GM12878 (cell line): ENCODE results near the gene ATOSA. TPM values are rescaled to one million over a fixed set of nuclear protein-coding genes. Genes with fewer than 3 reads are reported as not detected.

Source experiments
- ATAC-seq: fragments of 200-7000 bp; cut with Tn5 transposase; 3 replicates; pipeline ENCODE4 v1.9.1; 2020; ENCODE audit warnings: mild to moderate bottlenecking, moderate library complexity
- BruUV-seq: library from RNA; stranded (reverse); fragments of 400-500 nt; replicated peaks from 2 replicates; lab custom pipeline; 2021; lab: Mats Ljungman, UMichigan
- CTCF ChIA-PET: fragments of 300-600 bp; sonication (Branson Sonifier 250); formaldehyde crosslinking; extraction: SDS; loops from one replicate; lab custom pipeline; 2021; ENCODE audit warnings: inconsistent platforms; lab: Yijun Ruan, JAX
- POLR2A ChIA-PET: fragments of 350-600 bp; formaldehyde crosslinking; extraction: SDS; loops from one replicate; lab custom pipeline; 2021; ENCODE audit warnings: inconsistent platforms; lab: Charles Lee
- RAD21 ChIA-PET: fragments of 300-600 bp; sonication (Branson Sonifier 250); formaldehyde crosslinking; loops from one replicate; lab custom pipeline; 2023; ENCODE audit warnings: antibody characterized with exemption; ENCODE audit not compliant: unreplicated experiment; lab: Charles Lee
- SMC1A ChIA-PET: fragments of 300-600 bp; sonication (Branson Sonifier 250); formaldehyde crosslinking; loops from one replicate; lab custom pipeline; 2023; ENCODE audit not compliant: unreplicated experiment, uncharacterized antibody; lab: Charles Lee
- DNase-seq: peaks from one replicate; pipeline ENCODE4 v3.0.0-alpha.2; 2011; ENCODE audit warnings: low read depth, low spot score
- FAIRE-seq: peaks from 3 replicates; lab custom pipeline; 2011; peaks lifted over from hg19 to GRCh38; lab: Jason Lieb, UNC
- H2AFZ ChIP-seq: 2 replicates; pipeline ENCODE4 v1.6.0; 2011; ENCODE audit warnings: low read depth, low read length, control low read depth; ENCODE audit not compliant: control insufficient read depth
- H3K27ac ChIP-seq: 2 replicates; pipeline ENCODE4 v1.5.1; 2011; ENCODE audit warnings: control low read depth; ENCODE audit not compliant: control insufficient read depth, insufficient read depth
- H3K27me3 ChIP-seq, 2 experiments: replicated peaks in 1 of 2; 2 replicates each; pipeline versions ENCODE4 v1.6.0 to v1.6.1; 2011; ENCODE audit warnings: low read length in 1 of 2; ENCODE audit not compliant: control insufficient read depth in 2 of 2, insufficient read depth in 2 of 2
- H3K36me3 ChIP-seq, 2 experiments: 2 replicates each; pipeline ENCODE4 v1.5.1; 2011; ENCODE audit warnings: low read length in 1 of 2; ENCODE audit not compliant: control insufficient read depth in 2 of 2, insufficient read depth in 2 of 2
- H3K4me1 ChIP-seq: 2 replicates; pipeline ENCODE4 v1.6.1; 2011; ENCODE audit warnings: mild to moderate bottlenecking, low read length, moderate library complexity, mixed read lengths; ENCODE audit not compliant: control insufficient read depth, insufficient read depth
- H3K4me2 ChIP-seq: 2 replicates; pipeline ENCODE4 v1.6.0; 2011; ENCODE audit warnings: control low read depth; ENCODE audit not compliant: control insufficient read depth, insufficient read depth
- H3K4me3 ChIP-seq: fragments of 200-600 bp; sonication (generic); 2 replicates; pipeline ENCODE4 v1.5.1; 2016
- H3K79me2 ChIP-seq: 2 replicates; pipeline ENCODE4 v1.6.0; 2011; ENCODE audit warnings: low read length; ENCODE audit not compliant: control insufficient read depth, insufficient read depth
- H3K9ac ChIP-seq: 2 replicates; pipeline ENCODE4 v1.8.0; 2011; ENCODE audit warnings: low read length, control low read depth, mixed read lengths; ENCODE audit not compliant: control insufficient read depth, insufficient read depth
- H3K9me3 ChIP-seq: replicated peaks from 3 replicates; pipeline ENCODE4 v1.5.1; 2011; ENCODE audit warnings: mild to moderate bottlenecking, low read length; ENCODE audit not compliant: control insufficient read depth, insufficient read depth
- H4K20me1 ChIP-seq: 2 replicates; pipeline ENCODE4 v1.6.0; 2011; ENCODE audit not compliant: control insufficient read depth, insufficient read depth
- CBX5 ChIP-seq: sonication (generic); IDR thresholded peaks from 2 replicates; pipeline ENCODE4 v1.6.1; 2016; ENCODE audit warnings: low read depth, moderate library complexity, mild to moderate bottlenecking, inconsistent platforms
- EP300 ChIP-seq, 2 experiments: fragments of 150-350 bp in 1 of 2; IDR thresholded peaks; 2 replicates each; pipeline ENCODE4 v1.6.1; 2011 to 2012; ENCODE audit warnings: low read depth in 2 of 2, low read length in 2 of 2, borderline replicate concordance in 1 of 2, improper control_type of control experiment in 1 of 2, inconsistent platforms in 1 of 2; ENCODE audit not compliant: control insufficient read depth in 1 of 2
- GATAD2B ChIP-seq: fragments of 450-650 bp; conservative IDR thresholded peaks from 2 replicates; pipeline ENCODE4 v1.6.1; 2017; ENCODE audit warnings: low read depth, mild to moderate bottlenecking, moderate library complexity
- IRF4 ChIP-seq: IDR thresholded peaks from 2 replicates; pipeline ENCODE4 v1.6.1; 2011; ENCODE audit warnings: low read depth, low read length
- NFIC ChIP-seq: IDR thresholded peaks from 2 replicates; pipeline ENCODE4 v1.6.1; 2012; ENCODE audit warnings: low read depth, mild to moderate bottlenecking, inconsistent platforms, low read length, moderate library complexity
- NR2F1 ChIP-seq: fragments of 450-650 bp; conservative IDR thresholded peaks from 2 replicates; pipeline ENCODE4 v1.6.1; 2017; ENCODE audit warnings: mild to moderate bottlenecking
- NRF1 ChIP-seq: conservative IDR thresholded peaks from 2 replicates; pipeline ENCODE4 v1.6.1; 2011; ENCODE audit warnings: mild to moderate bottlenecking, low read depth, low read length, improper control_type of control experiment
- PML ChIP-seq: IDR thresholded peaks from 2 replicates; pipeline ENCODE4 v1.6.1; 2012; ENCODE audit warnings: low read length, inconsistent platforms
- RCOR1 ChIP-seq: conservative IDR thresholded peaks from 2 replicates; pipeline ENCODE4 v1.6.1; 2012; ENCODE audit warnings: low read depth, low read length, improper control_type of control experiment
- YY1 ChIP-seq: IDR thresholded peaks from 2 replicates; pipeline ENCODE4 v1.6.1; 2011; ENCODE audit warnings: low read depth, mild to moderate bottlenecking, low read length
- ZNF217 ChIP-seq: fragments of 450-650 bp; IDR thresholded peaks from 2 replicates; pipeline ENCODE4 v1.6.1; 2017; ENCODE audit warnings: antibody characterized with exemption, mild to moderate bottlenecking
- WGBS: methylation state at CpG from one replicate; pipeline ENCODE4 v1.1.6; 2016; ENCODE audit warnings: low lambda C conversion rate; ENCODE audit not compliant: insufficient replicate concordance, insufficient coverage; ENCODE audit errors: missing lambda C conversion rate; 5-methylcytosine and 5-hydroxymethylcytosine counted together
- in situ Hi-C: fragments of 300-500 bp; cut with MboI; formaldehyde crosslinking; loops from 9 replicates; pipeline ENCODE4 v1.14.3; 2018; ENCODE audit warnings: mixed read lengths
- intact Hi-C: fragments of 100-400 bp; cut with micrococcal nuclease; formaldehyde crosslinking; loops from one replicate; pipeline ENCODE4 v1.14.2; 2022; ENCODE audit not compliant: unreplicated experiment
- polyA plus RNA-seq, 11 experiments: library from polyadenylated mRNA; depleted of rRNA in 4 of 11; unstranded in 6 of 11; stranded (reverse) in 5 of 11; fragments of >200 nt; fragmentation: Nextera tagmentation in 4 of 11; fragmentation: Illumina TruSeq in 1 of 11; extraction: Ambion mirVana in 4 of 11; extraction: Trizol in 1 of 11; gene quantifications; 1 replicate in 1 of 11; 2 replicates in 10 of 11; pipeline versions ENCODE4 v1.2.1 to v1.2.3, GENCODE V29; 2011 to 2016; ENCODE audit warnings: inconsistent platforms in 2 of 11, missing spikeins in 2 of 11, low read depth in 1 of 11
- total RNA-seq, 4 experiments: library from RNA; depleted of rRNA in 3 of 4; stranded (reverse); fragments of >200 nt in 3 of 4; fragmentation: Illumina TruSeq in 1 of 4; extraction: Trizol in 1 of 4; gene quantifications; 2 replicates each; pipeline versions ENCODE4 v1.2.1 to v1.2.3, GENCODE V29; 2013 to 2021
- TF ChIP-seq, protein P1 (sequence below): IDR thresholded peaks from 2 replicates; pipeline ENCODE4 v1.6.1; 2012; ENCODE audit warnings: low read depth, low read length, improper control_type of control experiment

Gene ATOSA
- total and polyA plus RNA-seq, 10 of the 15 experiments (the other 5 are each of a cell fraction or from before 2014, with no cell fraction given) = 6.8 to 24.3 (median 14.6) TPM

DNA sequence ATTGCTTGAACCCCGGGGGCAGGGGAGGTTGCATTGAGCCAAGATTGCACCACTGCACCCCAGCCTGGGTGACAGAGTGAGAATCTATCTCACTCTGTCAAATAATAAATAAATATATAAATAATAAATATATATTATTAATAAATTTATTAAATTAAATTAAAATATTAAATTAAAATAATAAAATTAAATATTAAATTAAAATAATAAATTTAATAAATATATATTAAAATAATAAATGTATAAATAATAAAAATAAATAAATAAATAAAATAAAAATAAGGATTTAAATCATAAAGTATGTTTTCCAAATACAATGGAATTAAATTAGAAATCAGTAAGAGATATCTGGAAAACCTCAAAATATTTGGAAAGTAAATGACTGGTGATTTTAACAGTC, 43.3 kb downstream of the ATOSA start:
- Histone ChIP-seq H3K4me1 (no peaks in the 10 kb centered on the region), H3K4me2 (no peak overlapping the region), H4K20me1 (no peaks in the 10 kb centered on the region), H3K36me3 (peaks cover 0 to 4% of the 10 kb centered on the region in 2 experiments; a peak in 2 of 4 replicates), H3K27ac (no peak overlapping the region), H3K9me3 (no peaks in the 10 kb centered on the region), H3K4me3 (no peak overlapping the region)
- WGBS = 94% methylated on average over 1 of the region's 1 CpG
- FAIRE-seq (no peak), DNase-seq (no peak)
- TF ChIP-seq NFIC (no peak), ZNF217 (no peak), NR2F1 (no peak), YY1 (no peak), PML (no peak), IRF4 (no peak), CBX5 (no peak), NRF1 (no peak), RCOR1 (no peak), EP300 (IDR thresholded peaks at IDR 0.05; ENCODE audit: borderline replicate concordance in 1 of 2, control insufficient read depth in 1 of 2, low read depth in 2 of 2, low read length in 2 of 2) (no peak), GATAD2B (no peak)
- TF ChIP-seq, protein P1, sequence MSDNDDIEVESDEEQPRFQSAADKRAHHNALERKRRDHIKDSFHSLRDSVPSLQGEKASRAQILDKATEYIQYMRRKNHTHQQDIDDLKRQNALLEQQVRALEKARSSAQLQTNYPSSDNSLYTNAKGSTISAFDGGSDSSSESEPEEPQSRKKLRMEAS = no peak
- TF ChIP-seq, all 136 proteins: peak for 0
- RAD21 ChIA-PET = no interaction called here
- H3K79me2 ChIP-seq = no peaks in the 10 kb centered on the region
- no peak overlapping the region for H2AFZ ChIP-seq
- POLR2A ChIA-PET = no interaction called here
- H3K9ac ChIP-seq = no peak overlapping the region
- no peaks in the 10 kb centered on the region for H3K27me3 ChIP-seq
- SMC1A ChIA-PET = interaction anchor here (0.7 kb wide), 1 partner anchor 41 kb away, joined by 3 read pairs; no protein-coding TSS in a partner anchor
- ATAC-seq = no peak
- intact Hi-C loops = no loop called here
- in situ Hi-C loops = no loop called here
- BruUV-seq = no TSS peak
- CTCF ChIA-PET = no interaction called here

Other genes with a start within 250 kb of the ATOSA start
- 32.4 and 33.1 TPM in 2 replicates for gene MYO5A, start 150.5 kb downstream of the ATOSA start, total RNA-seq (2014; rRNA removed)
- gene MYO5A, start 150.5 kb downstream of the ATOSA start, total RNA-seq (2014; rRNA removed; fragmentation: Illumina TruSeq; extraction: Trizol) = 32.1 and 35.0 TPM in 2 replicates
- gene MYO5A, start 150.5 kb downstream of the ATOSA start, total RNA-seq (2021) = 30.2 and 34.6 TPM in 2 replicates
- 42.9 and 44.5 TPM in 2 replicates for gene MYO5A, start 150.5 kb downstream of the ATOSA start, polyA plus RNA-seq (2011; rRNA removed)
- gene MYO5A, start 150.5 kb downstream of the ATOSA start, polyA plus RNA-seq (2014; fragmentation: Illumina TruSeq; extraction: Trizol) = 26.8 and 41.0 TPM in 2 replicates
- 1 to 10 TPM; 4.2 to 4.3 TPM for gene MYO5A, start 150.5 kb downstream of the ATOSA start, polyA plus RNA-seq (2014; fragmentation: Nextera tagmentation; extraction: Ambion mirVana)
- 29.8 and 30.4 TPM in 2 replicates for gene MYO5A, start 150.5 kb downstream of the ATOSA start, polyA plus RNA-seq (2014; rRNA removed)
- 10 to 100 TPM; 17.6 to 18.1 TPM for gene MYO5A, start 150.5 kb downstream of the ATOSA start, polyA plus RNA-seq (2016; fragmentation: Nextera tagmentation; extraction: Ambion mirVana)
- gene ARPP19, start 110.4 kb downstream of the ATOSA start, total RNA-seq (2014; rRNA removed) = 122 and 150 TPM in 2 replicates
- gene ARPP19, start 110.4 kb downstream of the ATOSA start, total RNA-seq (2014; rRNA removed; fragmentation: Illumina TruSeq; extraction: Trizol) = 123 and 129 TPM in 2 replicates
- 161 and 167 TPM in 2 replicates for gene ARPP19, start 110.4 kb downstream of the ATOSA start, total RNA-seq (2021)
- 167 and 209 TPM in 2 replicates for gene ARPP19, start 110.4 kb downstream of the ATOSA start, polyA plus RNA-seq (2011; rRNA removed)
- gene ARPP19, start 110.4 kb downstream of the ATOSA start, polyA plus RNA-seq (2014; fragmentation: Illumina TruSeq; extraction: Trizol) = 119 and 147 TPM in 2 replicates
- gene ARPP19, start 110.4 kb downstream of the ATOSA start, polyA plus RNA-seq (2014; fragmentation: Nextera tagmentation; extraction: Ambion mirVana) = 100 to 1,000 TPM in 1 of 2 experiments, 10 to 100 TPM in 1; 77.2 to 114 TPM
- 71.2 and 84.8 TPM in 2 replicates for gene ARPP19, start 110.4 kb downstream of the ATOSA start, polyA plus RNA-seq (2014; rRNA removed)
- gene ARPP19, start 110.4 kb downstream of the ATOSA start, polyA plus RNA-seq (2016; fragmentation: Nextera tagmentation; extraction: Ambion mirVana) = 100 to 1,000 TPM; 120 to 124 TPM
- not detected in 2 replicates for gene ONECUT1, start 110.9 kb upstream of the ATOSA start, total RNA-seq (2014; rRNA removed)
- not detected in 2 replicates for gene ONECUT1, start 110.9 kb upstream of the ATOSA start, total RNA-seq (2014; rRNA removed; fragmentation: Illumina TruSeq; extraction: Trizol)
- 0.11 and 0.28 TPM in 2 replicates for gene ONECUT1, start 110.9 kb upstream of the ATOSA start, total RNA-seq (2021)
- gene ONECUT1, start 110.9 kb upstream of the ATOSA start, polyA plus RNA-seq (2011; rRNA removed) = not detected in 2 replicates
- not detected in 2 replicates for gene ONECUT1, start 110.9 kb upstream of the ATOSA start, polyA plus RNA-seq (2014; fragmentation: Illumina TruSeq; extraction: Trizol)
- gene ONECUT1, start 110.9 kb upstream of the ATOSA start, polyA plus RNA-seq (2014; fragmentation: Nextera tagmentation; extraction: Ambion mirVana) = not detected
- gene ONECUT1, start 110.9 kb upstream of the ATOSA start, polyA plus RNA-seq (2014; rRNA removed) = not detected in 2 replicates
- not detected for gene ONECUT1, start 110.9 kb upstream of the ATOSA start, polyA plus RNA-seq (2016; fragmentation: Nextera tagmentation; extraction: Ambion mirVana)